B cell (primary cell): Measurements from ENCODE around the gene ABCA2. TPM values are rescaled to one million over a fixed set of nuclear protein-coding genes. Genes with fewer than 3 reads are reported as not detected.

Experiments used
- ATAC-seq: fragments of 200-7000 bp; cut with Tn5 transposase; one replicate; pipeline ENCODE4 v1.10.0; 2021; ENCODE audit warnings: low read depth, mild to moderate bottlenecking, moderate number of reproducible peaks, moderate library complexity
- CTCF ChIA-PET: fragments of 350-600 bp; sonication (Branson Sonifier 250); formaldehyde crosslinking; loops from one replicate; lab custom pipeline; 2021; ENCODE audit warnings: antibody characterized with exemption, inconsistent platforms; lab: Charles Lee
- POLR2A ChIA-PET: fragments of 350-600 bp; sonication (Branson Sonifier 250); formaldehyde crosslinking; loops from one replicate; lab custom pipeline; 2021; ENCODE audit warnings: antibody characterized with exemption; lab: Charles Lee
- DNase-seq: peaks from one replicate; pipeline ENCODE4 v3.0.0; 2013
- H2AFZ ChIP-seq: 2 replicates; pipeline ENCODE4 v1.6.1; 2012; ENCODE audit warnings: mild to moderate bottlenecking, low read depth, low read length; ENCODE audit not compliant: insufficient read depth, poor library complexity, severe bottlenecking
- H3K27ac ChIP-seq, 2 donors: 1 replicate in 1 of 2; 2 replicates in 1 of 2; pipeline ENCODE4 v1.5.1; 2012 to 2013; ENCODE audit warnings: low read length in 2 of 2, mild to moderate bottlenecking in 2 of 2, moderate library complexity in 1 of 2
- H3K27me3 ChIP-seq, 4 experiments: fragments of 200-600 bp in 1 of 4; sonication (generic) in 1 of 4; replicated peaks in 1 of 4; 1 replicate in 2 of 4; 2 replicates in 2 of 4; pipeline versions ENCODE4 v1.6.1 to v1.7.0; 2013 to 2016; ENCODE audit warnings: low read length in 3 of 4, mild to moderate bottlenecking in 2 of 4, mixed read lengths in 1 of 4, moderate library complexity in 1 of 4; ENCODE audit not compliant: insufficient read depth in 4 of 4, control insufficient read depth in 3 of 4; ENCODE audit errors: control extremely low read depth in 1 of 4
- H3K36me3 ChIP-seq, 2 experiments: replicated peaks in 1 of 2; 1 replicate in 1 of 2; 2 replicates in 1 of 2; pipeline versions ENCODE4 v1.6.1 to v1.7.1; 2013; ENCODE audit warnings: low read length in 1 of 2; ENCODE audit not compliant: insufficient read depth in 2 of 2, control insufficient read depth in 1 of 2; ENCODE audit errors: control extremely low read depth in 1 of 2, extremely low read depth in 1 of 2
- H3K4me1 ChIP-seq, 2 donors: fragments of 200-600 bp in 1 of 2; sonication (generic) in 1 of 2; 1 replicate in 1 of 2; 2 replicates in 1 of 2; pipeline versions ENCODE4 v1.5.1 to v1.6.1; 2013 to 2017; ENCODE audit warnings: low read length in 2 of 2; ENCODE audit not compliant: control insufficient read depth in 2 of 2, insufficient read depth in 2 of 2
- H3K4me2 ChIP-seq: replicated peaks from 2 replicates; pipeline ENCODE3; 2012; ENCODE audit warnings: mild to moderate bottlenecking, low read depth, low read length; ENCODE audit not compliant: poor library complexity, severe bottlenecking
- H3K4me3 ChIP-seq, 5 experiments: fragments of 200-600 bp in 1 of 5; sonication (generic) in 1 of 5; 1 replicate in 3 of 5; 2 replicates in 2 of 5; pipeline versions ENCODE4 v1.5.1 to v1.7.0; 2011 to 2016; ENCODE audit warnings: low read length in 4 of 5, mild to moderate bottlenecking in 4 of 5, low read depth in 2 of 5, control low read depth in 1 of 5, moderate library complexity in 1 of 5; ENCODE audit not compliant: insufficient read depth in 1 of 5; ENCODE audit errors: control extremely low read depth in 1 of 5, extremely low read depth in 1 of 5
- H3K79me2 ChIP-seq: fragments of 200-600 bp; sonication (generic); one replicate; pipeline ENCODE4 v1.6.0; 2016; ENCODE audit warnings: low read length; ENCODE audit not compliant: control insufficient read depth, insufficient read depth
- H3K9ac ChIP-seq: fragments of 200-600 bp; sonication (generic); 2 replicates; pipeline ENCODE4 v1.6.1; 2017; ENCODE audit warnings: mild to moderate bottlenecking, low read length, moderate library complexity
- H3K9me3 ChIP-seq, 3 donors: one replicate each; pipeline versions ENCODE4 v1.6.1 to v1.7.1; 2013; ENCODE audit warnings: low read length in 2 of 3; ENCODE audit not compliant: control insufficient read depth in 2 of 3, insufficient read depth in 1 of 3; ENCODE audit errors: control extremely low read depth in 1 of 3
- H4K20me1 ChIP-seq: 2 replicates; pipeline ENCODE4 v1.6.0; 2012; ENCODE audit warnings: mild to moderate bottlenecking, low read length; ENCODE audit not compliant: insufficient read depth, control insufficient read depth, poor library complexity, severe bottlenecking
- H3K27ac Mint-ChIP-seq: one replicate; pipeline ENCODE4 v1.8.0; 2021; ENCODE audit warnings: mixed read lengths
- H3K27me3 Mint-ChIP-seq: one replicate; pipeline ENCODE4 v1.8.0; 2021; ENCODE audit warnings: mixed read lengths
- H3K4me1 Mint-ChIP-seq: one replicate; pipeline ENCODE4 v1.8.0; 2021; ENCODE audit warnings: mixed read lengths
- H3K4me3 Mint-ChIP-seq: one replicate; pipeline ENCODE4 v1.8.0; 2021; ENCODE audit warnings: mixed read lengths
- H3K9me3 Mint-ChIP-seq: one replicate; pipeline ENCODE4 v1.8.0; 2022; ENCODE audit warnings: mixed read lengths; ENCODE audit not compliant: insufficient read depth
- CTCF ChIP-seq: fragments of 200-600 bp; IDR thresholded peaks from one replicate; pipeline ENCODE4 v1.8.0; 2022; ENCODE audit warnings: antibody characterized with exemption, mild to moderate bottlenecking
- EZH2 ChIP-seq: IDR thresholded peaks from 2 replicates; pipeline ENCODE4 v1.6.1; 2012; ENCODE audit warnings: borderline replicate concordance, low read depth, mild to moderate bottlenecking, moderate library complexity, low read length; ENCODE audit not compliant: insufficient read depth, poor library complexity, severe bottlenecking
- WGBS: methylation state at CpG from one replicate; pipeline ENCODE4 v1.1.5; 2013; ENCODE audit warnings: missing lambda C conversion rate; ENCODE audit not compliant: insufficient coverage; 5-methylcytosine and 5-hydroxymethylcytosine counted together
- intact Hi-C: fragments of 100-400 bp; cut with micrococcal nuclease; formaldehyde crosslinking; loops from one replicate; pipeline ENCODE4 v1.10.0; 2022
- polyA plus RNA-seq: library from polyadenylated mRNA; depleted of rRNA; stranded (reverse); fragments of >200 nt; gene quantifications from 2 replicates; pipeline ENCODE4 v1.2.3, GENCODE V29; 2012
- total RNA-seq, 2 donors: library from RNA; stranded (reverse); fragments of 120-200 nt in 1 of 2; gene quantifications; 1 replicate in 1 of 2; 2 replicates in 1 of 2; pipeline versions ENCODE4 v1.2.3 to v1.2.4, GENCODE V29; 2013 to 2022

Gene ABCA2
- total and polyA plus RNA-seq, 2 donors (not counting 1 experiment from before 2014, with no cell fraction given): 30.7 to 61.1 TPM

GRCh38 chr9:136990242-136990911 is 37.7 kb downstream of the ABCA2 start:
- CTCF ChIA-PET: interaction anchor here (2.1 to 2.3 kb wide), 2 partner anchors 11 to 35 kb away, joined by 6 to 9 read pairs; no protein-coding TSS in a partner anchor
- ATAC-seq (no peak), DNase-seq (no peak)
- POLR2A ChIA-PET: no interaction called here
- peak overlapping the region; percentile 86 for H3K4me3 Mint-ChIP-seq
- TF ChIP-seq CTCF (no peak), EZH2 (no peak)
- H3K27ac Mint-ChIP-seq: peak overlapping the region; percentile 78
- H3K9me3 ChIP-seq: peaks cover 0 to 6% (median 0%) of the 10 kb centered on the region in 3 donors
- H4K20me1 ChIP-seq: peaks cover 17% of the 10 kb centered on the region
- no peak overlapping the region for H3K27ac ChIP-seq
- no peak overlapping the region for H3K4me3 ChIP-seq
- H3K4me1 Mint-ChIP-seq: peaks cover 19% of the 10 kb centered on the region
- H3K4me2 ChIP-seq: no peak overlapping the region
- 90% methylated on average over 10 of the region's 10 CpGs for WGBS
- peaks cover 15 to 23% of the 10 kb centered on the region in 2 donors for H3K4me1 ChIP-seq
- peaks cover 0 to 15% (median under 1%) of the 10 kb centered on the region in 4 experiments for H3K27me3 ChIP-seq
- no peaks in the 10 kb centered on the region for H3K9me3 Mint-ChIP-seq
- H3K9ac ChIP-seq: no peak overlapping the region
- H3K36me3 ChIP-seq: peaks cover 0 to 6% of the 10 kb centered on the region in 2 experiments
- peaks cover 13% of the 10 kb centered on the region for H3K27me3 Mint-ChIP-seq
- intact Hi-C loops: loop anchor here (5.0 kb wide), 1 partner anchor 508 kb away; the partner anchor contains the start of gene SEC16A
- H3K79me2 ChIP-seq: peaks cover 10% of the 10 kb centered on the region
- H2AFZ ChIP-seq: no peak overlapping the region

- H2AFZ ChIP-seq: no peak overlapping the region
- H3K79me2 ChIP-seq: peaks cover 6% of the 10 kb centered on the region
- no peak overlapping the region for H3K27ac Mint-ChIP-seq
- no peak overlapping the region for H3K27ac ChIP-seq
- peaks cover 24 to 28% of the 10 kb centered on the region in 2 donors for H3K4me1 ChIP-seq
- 88% methylated on average over 3 of the region's 4 CpGs for WGBS
- peaks cover 20% of the 10 kb centered on the region for H3K4me1 Mint-ChIP-seq
- peaks cover 0 to 6% of the 10 kb centered on the region in 2 experiments for H3K36me3 ChIP-seq
- ChIA-PET CTCF (interaction anchor here (2.4 kb wide), 1 partner anchor 46 kb away, joined by 12 read pairs; no protein-coding TSS in a partner anchor), POLR2A (interaction anchor here (0.6 kb wide), 1 partner anchor 251 kb away, joined by 7 read pairs; no protein-coding TSS in a partner anchor)
- peaks cover 16% of the 10 kb centered on the region for H3K27me3 Mint-ChIP-seq
- DNase-seq (no peak), ATAC-seq (no peak)
- intact Hi-C loops: no loop called here
- no peaks in the 10 kb centered on the region for H3K9me3 Mint-ChIP-seq
- no peak overlapping the region for H3K4me3 Mint-ChIP-seq
- H3K9ac ChIP-seq: no peak overlapping the region
- no peak overlapping the region for H3K4me3 ChIP-seq
- no peak overlapping the region for H3K4me2 ChIP-seq
- H3K9me3 ChIP-seq: peaks cover 0 to 3% (median 0%) of the 10 kb centered on the region in 3 donors
- H4K20me1 ChIP-seq: peaks cover 11% of the 10 kb centered on the region
- TF ChIP-seq EZH2 (no peak), CTCF (no peak)
- peaks cover 0 to 30% (median 11%) of the 10 kb centered on the region in 4 experiments for H3K27me3 ChIP-seq
Observed at GRCh38 chr9:136988872-136989271, 39.2 kb downstream of the ABCA2 start.
